ENCODE measurements around the gene ZC3HAV1. TPM values are rescaled to one million over a fixed set of nuclear protein-coding genes. Genes with fewer than 3 reads are reported as not detected.

The ZC3HAV1 gene
- total and polyA plus RNA-seq, 9 of the 15 experiments (the other 6 are each of a cell fraction or from before 2014, with no cell fraction given): 11.9 to 40.5 (median 23.9) TPM

DNA sequence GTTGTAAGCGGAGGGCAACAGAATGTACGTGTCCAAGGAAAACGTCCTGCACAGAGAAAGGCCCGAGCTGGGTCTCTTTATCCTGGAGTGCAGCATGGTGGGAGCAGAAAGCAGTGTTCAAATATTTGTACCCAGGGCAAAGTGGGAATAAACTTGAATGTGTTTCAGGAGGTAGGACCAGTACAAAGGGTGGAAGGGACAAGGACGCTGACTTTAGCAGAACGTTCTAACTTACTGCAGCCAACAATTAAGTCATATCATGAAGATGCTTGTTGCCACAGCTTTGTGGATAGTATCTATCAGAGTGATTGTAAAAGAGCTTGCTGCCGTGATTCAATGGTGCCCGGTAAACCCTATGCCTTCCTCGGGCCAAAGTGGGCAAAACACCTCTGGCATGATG, 43.2 kb downstream of the ZC3HAV1 start:
- no peak for ATAC-seq
- in situ Hi-C loops (cut with MboI) (no loop called here), intact Hi-C loops (cut with micrococcal nuclease) (no loop called here)
- BruUV-seq (replicated peaks): no TSS peak
- Histone ChIP-seq H3K9ac (ENCODE audit: insufficient read depth in 1 of 2, low read depth in 2 of 2, low read length in 2 of 2) (no peak overlapping the region), H3K27me3 (ENCODE audit: control insufficient read depth in 2 of 2, insufficient read depth in 2 of 2, low read length in 2 of 2) (no peaks in the 10 kb centered on the region), H3K4me3 (no peak overlapping the region), H3K9me3 (replicated peaks; ENCODE audit: control insufficient read depth, insufficient read depth, low read depth, low read length) (no peaks in the 10 kb centered on the region), H3K4me2 (ENCODE audit: insufficient read depth, low read length) (no peak overlapping the region), H4K20me1 (replicated peaks; ENCODE audit: control insufficient read depth, insufficient read depth, low read length) (no peaks in the 10 kb centered on the region), H2AFZ (ENCODE audit: low read depth, low read length) (no peak overlapping the region), H3K79me2 (ENCODE audit: control insufficient read depth, insufficient read depth, low read length) (no peaks in the 10 kb centered on the region), H3K36me3 (ENCODE audit: control insufficient read depth, insufficient read depth, low read length) (peaks cover 85% of the 10 kb centered on the region), H3K4me1 (replicated peaks in 1 of 2; ENCODE audit: control insufficient read depth in 2 of 2, insufficient read depth in 2 of 2, low read length in 2 of 2) (no peaks in the 10 kb centered on the region), H3K27ac (ENCODE audit: extremely low read depth, low read depth, low read length) (no peak overlapping the region), H3K9me1 (ENCODE audit: control insufficient read depth, insufficient read depth, low read length) (no peaks in the 10 kb centered on the region)
- CTCF ChIA-PET (ENCODE audit: low intra/inter-chr PET ratio): no interaction called here
- no peak for TF ChIP-seq CHD7 (IDR thresholded peaks at IDR 0.05; ENCODE audit: low read depth, low read length)
- POLR2A ChIA-PET: interaction anchor here (0.8 to 1.5 kb wide), 4 partner anchors 9 to 18 kb away, joined by 3 to 7 read pairs (median 4); no protein-coding TSS in a partner anchor
- DNase-seq (ENCODE audit: extremely low read depth in 1 of 4, low spot score in 3 of 4): no peak
- 85% methylated on average over 9 of the region's 9 CpGs for WGBS (ENCODE audit: insufficient coverage, low coverage, missing lambda C conversion rate)
- no peak for FAIRE-seq

Measured in K562 (cell line).